HCT116 (cell line): ENCODE results near the gene MEGF10. TPM values are rescaled to one million over a fixed set of nuclear protein-coding genes. Genes with fewer than 3 reads are reported as not detected.

ENCODE experiments used
- ATAC-seq: fragments of 200-7000 bp; cut with Tn5 transposase; 2 replicates; pipeline ENCODE4 v1.9.1; 2020; ENCODE audit warnings: mild to moderate bottlenecking, moderate library complexity
- BruUV-seq: library from RNA; stranded (reverse); fragments of 400-500 nt; replicated peaks from 2 replicates; lab custom pipeline; 2021; lab: Mats Ljungman, UMichigan
- CTCF ChIA-PET: fragments of 300-600 bp; sonication (Branson Sonifier 250); formaldehyde crosslinking; loops from one replicate; lab custom pipeline; 2021; ENCODE audit warnings: antibody characterized with exemption; lab: Charles Lee
- POLR2A ChIA-PET: fragments of 300-600, 350-600 bp; sonication (Branson Sonifier 250); formaldehyde crosslinking; loops from one replicate; lab custom pipeline; 2021; ENCODE audit warnings: antibody characterized with exemption; lab: Charles Lee
- RAD21 ChIA-PET, 2 experiments: fragments of 300-600 bp; sonication (Branson Sonifier 250); formaldehyde crosslinking; loops; one replicate each; lab custom pipeline; 2023; ENCODE audit warnings: low total read pairs in 2 of 2; ENCODE audit not compliant: uncharacterized antibody in 2 of 2, unreplicated experiment in 2 of 2, low non-redundant PET in 1 of 2; lab: Charles Lee
- DNase-seq: peaks from one replicate; pipeline ENCODE4 v3.0.0-alpha.2; 2010; ENCODE audit warnings: low read depth, low spot score
- H2AFZ ChIP-seq: fragments of 200-600 bp; shearing (Covaris generic), sonication (generic); 2 replicates; pipeline ENCODE4 v1.6.1; 2017; ENCODE audit warnings: low read depth, mixed run types, mixed read lengths, antibody characterized with exemption, low read length; ENCODE audit not compliant: poor library complexity, severe bottlenecking
- H3K27ac ChIP-seq: 2 replicates; pipeline ENCODE4 v1.5.1; 2012; ENCODE audit warnings: low read depth, low read length
- H3K27me3 ChIP-seq: fragments of 200-600 bp; sonication (generic); 2 replicates; pipeline ENCODE4 v1.6.1; 2016; ENCODE audit warnings: mixed run types, low read length, mixed read lengths; ENCODE audit not compliant: insufficient read depth
- H3K36me3 ChIP-seq, 2 experiments: fragments of 200-500 bp in 1 of 2; fragments of 200-600 bp in 1 of 2; sonication (Bioruptor generic) in 1 of 2; sonication (generic) in 1 of 2; 2 replicates each; pipeline versions ENCODE4 v1.5.1 to v1.6.1; 2014 to 2016; ENCODE audit warnings: low read length in 2 of 2, inconsistent platforms in 1 of 2, mixed read lengths in 1 of 2, mixed run types in 1 of 2; ENCODE audit not compliant: insufficient read depth in 2 of 2, control insufficient read depth in 1 of 2
- H3K4me1 ChIP-seq, 2 experiments: fragments of 200-600 bp in 1 of 2; sonication (generic) in 1 of 2; 2 replicates each; pipeline versions ENCODE4 v1.5.1 to v1.6.1; 2012 to 2017; ENCODE audit warnings: low read length in 2 of 2, inconsistent platforms in 1 of 2, mild to moderate bottlenecking in 1 of 2, mixed read lengths in 1 of 2, mixed run types in 1 of 2, moderate library complexity in 1 of 2; ENCODE audit not compliant: insufficient read depth in 2 of 2, control insufficient read depth in 1 of 2
- H3K4me2 ChIP-seq: fragments of 200-600 bp; sonication (generic); 2 replicates; pipeline ENCODE4 v1.6.1; 2017; ENCODE audit warnings: mixed run types, low read length, mixed read lengths
- H3K4me3 ChIP-seq, 2 experiments: fragments of 200-600 bp in 1 of 2; sonication (generic) in 1 of 2; replicated peaks in 1 of 2; 2 replicates each; pipeline ENCODE4 v1.5.1; 2011 to 2016; ENCODE audit warnings: low read length in 2 of 2, control low read depth in 1 of 2, low read depth in 1 of 2, mild to moderate bottlenecking in 1 of 2, mixed read lengths in 1 of 2, mixed run types in 1 of 2
- H3K79me2 ChIP-seq: fragments of 200-600 bp; sonication (generic); 2 replicates; pipeline ENCODE4 v1.6.1; 2017; ENCODE audit warnings: mild to moderate bottlenecking, mixed run types, low read length, moderate library complexity, mixed read lengths; ENCODE audit not compliant: insufficient read depth
- H3K9ac ChIP-seq: fragments of 200-600 bp; sonication (generic); 2 replicates; pipeline ENCODE4 v1.6.1; 2016; ENCODE audit warnings: low read length, mixed read lengths
- H3K9me2 ChIP-seq: fragments of 200-600 bp; sonication (generic), shearing (Covaris generic); 2 replicates; pipeline ENCODE4 v1.6.1; 2017; ENCODE audit warnings: mixed run types, mild to moderate bottlenecking, moderate library complexity; ENCODE audit not compliant: insufficient read depth
- H3K9me3 ChIP-seq, 2 experiments: fragments of 200-500 bp in 1 of 2; fragments of 200-600 bp in 1 of 2; sonication (Bioruptor generic) in 1 of 2; sonication (generic) in 1 of 2; 2 replicates each; pipeline ENCODE4 v1.6.1; 2014 to 2017; ENCODE audit warnings: low read length in 2 of 2, mixed read lengths in 2 of 2, inconsistent platforms in 1 of 2, low read depth in 1 of 2, mild to moderate bottlenecking in 1 of 2, mixed run types in 1 of 2, moderate library complexity in 1 of 2; ENCODE audit not compliant: control insufficient read depth in 1 of 2, insufficient read depth in 1 of 2
- H4K20me1 ChIP-seq: fragments of 200-600 bp; sonication (generic), shearing (Covaris generic); 2 replicates; pipeline ENCODE4 v1.6.1; 2017; ENCODE audit warnings: mixed run types, mild to moderate bottlenecking, moderate library complexity; ENCODE audit not compliant: insufficient read depth
- ATF3 ChIP-seq: IDR thresholded peaks from 2 replicates; pipeline ENCODE4 v1.6.1; 2012
- CBX3 ChIP-seq: IDR thresholded peaks from 2 replicates; pipeline ENCODE4 v1.6.1; 2012; ENCODE audit warnings: low read depth
- CEBPB ChIP-seq: IDR thresholded peaks from 2 replicates; pipeline ENCODE4 v1.6.1; 2012; ENCODE audit warnings: low read depth
- EGR1 ChIP-seq: IDR thresholded peaks from 2 replicates; pipeline ENCODE4 v1.6.1; 2012; ENCODE audit warnings: low read depth
- ELF1 ChIP-seq: IDR thresholded peaks from 2 replicates; pipeline ENCODE4 v1.6.1; 2012; ENCODE audit warnings: low read depth, borderline replicate concordance
- EZH2phosphoT487 ChIP-seq: fragments of 200-600 bp; IDR thresholded peaks from 2 replicates; pipeline ENCODE4 v1.6.1; 2018; ENCODE audit warnings: antibody characterized with exemption, borderline replicate concordance
- FOSL1 ChIP-seq: IDR thresholded peaks from 2 replicates; pipeline ENCODE4 v1.6.1; 2012; ENCODE audit warnings: low read depth
- JUND ChIP-seq: IDR thresholded peaks from 2 replicates; pipeline ENCODE4 v1.6.1; 2012
- MAX ChIP-seq: IDR thresholded peaks from 2 replicates; pipeline ENCODE4 v1.6.1; 2012
- POLR2A ChIP-seq: IDR thresholded peaks from 2 replicates; pipeline ENCODE4 v1.7.0; 2011; ENCODE audit warnings: borderline replicate concordance; ENCODE audit not compliant: insufficient read depth, insufficient read length; ENCODE audit errors: extremely low read depth
- POLR2AphosphoS5 ChIP-seq: IDR thresholded peaks from 2 replicates; pipeline ENCODE4 v1.6.1; 2011; ENCODE audit warnings: mild to moderate bottlenecking, low read depth, low read length, moderate library complexity
- SIN3A ChIP-seq: IDR thresholded peaks from 2 replicates; pipeline ENCODE4 v1.6.1; 2012; ENCODE audit warnings: low read depth
- SRF ChIP-seq: IDR thresholded peaks from 2 replicates; pipeline ENCODE4 v1.6.1; 2012; ENCODE audit warnings: low read depth
- TCF7L2 ChIP-seq: IDR thresholded peaks from 2 replicates; pipeline ENCODE4 v1.7.0; 2011; ENCODE audit warnings: borderline replicate concordance, inconsistent platforms; ENCODE audit not compliant: insufficient read depth, insufficient read length; ENCODE audit errors: extremely low read depth
- YY1 ChIP-seq: IDR thresholded peaks from 2 replicates; pipeline ENCODE4 v1.6.1; 2011; ENCODE audit warnings: low read length, low read depth, moderate library complexity, mild to moderate bottlenecking; ENCODE audit not compliant: insufficient replicate concordance; ENCODE audit errors: extremely low read depth
- ZFX ChIP-seq: fragments of 450-650 bp; IDR thresholded peaks from 2 replicates; pipeline ENCODE4 v1.6.1; 2017
- ZNF274 ChIP-seq: fragments of 200-500 bp; sonication (Bioruptor generic); IDR thresholded peaks from 2 replicates; pipeline ENCODE4 v1.6.1; 2014; ENCODE audit warnings: mild to moderate bottlenecking, low read depth, low read length, inconsistent platforms
- intact Hi-C: fragments of 100-400 bp; cut with micrococcal nuclease; formaldehyde crosslinking; loops from 2 replicates; pipeline ENCODE4 v1.10.0; 2022
- total RNA-seq: library from RNA; stranded (reverse); gene quantifications from one replicate; pipeline ENCODE4 v1.2.1, GENCODE V29; 2021; ENCODE audit not compliant: unreplicated experiment
- TF ChIP-seq, protein P1 (sequence below), 3 experiments: fragments of 200-600 bp in 1 of 3; sonication (generic) in 1 of 3; IDR thresholded peaks in 2 of 3; conservative IDR thresholded peaks in 1 of 3; 2 replicates each; pipeline ENCODE4 v1.5.1; 2012 to 2017; ENCODE audit warnings: low read depth in 2 of 3, low read length in 2 of 3, antibody characterized with exemption in 1 of 3, borderline replicate concordance in 1 of 3, control low read depth in 1 of 3, mild to moderate bottlenecking in 1 of 3, mixed read lengths in 1 of 3, mixed run types in 1 of 3, moderate library complexity in 1 of 3; ENCODE audit not compliant: insufficient read depth in 1 of 3
- TF ChIP-seq, protein P2 (sequence below): IDR thresholded peaks from 2 replicates; pipeline ENCODE4 v1.6.1; 2012; ENCODE audit warnings: low read depth

Gene MEGF10
- total RNA-seq, 1 experiment from 2014 or later: 0.02 TPM

DNA sequence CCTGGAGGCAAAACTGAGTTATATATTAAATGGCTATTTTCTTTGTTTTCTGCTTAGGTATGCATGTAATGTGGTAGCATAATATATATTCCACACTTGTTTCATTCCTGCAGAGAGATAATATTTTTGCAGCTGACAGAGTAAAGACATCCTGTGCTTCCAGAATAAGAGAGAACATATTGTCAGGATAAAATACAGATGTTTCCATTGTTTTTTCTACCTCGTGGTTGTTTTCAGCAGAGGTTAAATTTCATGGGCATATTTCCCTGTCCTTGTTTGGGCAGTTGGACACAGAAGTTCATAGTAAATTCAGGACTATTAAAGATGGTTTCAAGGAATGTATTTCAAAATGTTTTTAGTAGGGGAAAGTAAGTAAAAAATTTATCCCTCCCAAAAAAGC, 47.6 kb upstream of the MEGF10 start:
- no peak for DNase-seq

More for the DNA sequence above, 47.6 kb upstream of the MEGF10 start:
- no TSS peak for BruUV-seq
- Histone ChIP-seq H3K9me3 (0 out of 4 replicates have a peak, but pooled peaks cover 0 to 4% of the 10 kb centered on the region in 2 experiments), H4K20me1 (no peaks in the 10 kb centered on the region), H3K27ac (no peak overlapping the region), H3K36me3 (no peaks in the 10 kb centered on the region), H3K9me2 (no peaks in the 10 kb centered on the region), H3K9ac (no peak overlapping the region), H3K4me1 (no peaks in the 10 kb centered on the region), H3K4me2 (no peak overlapping the region), H2AFZ (no peak overlapping the region), H3K79me2 (no peaks in the 10 kb centered on the region), H3K4me3 (no peak overlapping the region), H3K27me3 (no peaks in the 10 kb centered on the region)
- TF ChIP-seq ELF1 (no peak), CBX3 (no peak), SIN3A (no peak), POLR2AphosphoS5 (no peak), MAX (no peak), POLR2A (no peak), CEBPB (no peak), FOSL1 (no peak), ATF3 (no peak), ZFX (no peak), YY1 (no peak), TCF7L2 (no peak), EZH2phosphoT487 (no peak), ZNF274 (no peak), JUND (no peak), EGR1 (no peak), SRF (no peak)
- TF ChIP-seq, protein P1, sequence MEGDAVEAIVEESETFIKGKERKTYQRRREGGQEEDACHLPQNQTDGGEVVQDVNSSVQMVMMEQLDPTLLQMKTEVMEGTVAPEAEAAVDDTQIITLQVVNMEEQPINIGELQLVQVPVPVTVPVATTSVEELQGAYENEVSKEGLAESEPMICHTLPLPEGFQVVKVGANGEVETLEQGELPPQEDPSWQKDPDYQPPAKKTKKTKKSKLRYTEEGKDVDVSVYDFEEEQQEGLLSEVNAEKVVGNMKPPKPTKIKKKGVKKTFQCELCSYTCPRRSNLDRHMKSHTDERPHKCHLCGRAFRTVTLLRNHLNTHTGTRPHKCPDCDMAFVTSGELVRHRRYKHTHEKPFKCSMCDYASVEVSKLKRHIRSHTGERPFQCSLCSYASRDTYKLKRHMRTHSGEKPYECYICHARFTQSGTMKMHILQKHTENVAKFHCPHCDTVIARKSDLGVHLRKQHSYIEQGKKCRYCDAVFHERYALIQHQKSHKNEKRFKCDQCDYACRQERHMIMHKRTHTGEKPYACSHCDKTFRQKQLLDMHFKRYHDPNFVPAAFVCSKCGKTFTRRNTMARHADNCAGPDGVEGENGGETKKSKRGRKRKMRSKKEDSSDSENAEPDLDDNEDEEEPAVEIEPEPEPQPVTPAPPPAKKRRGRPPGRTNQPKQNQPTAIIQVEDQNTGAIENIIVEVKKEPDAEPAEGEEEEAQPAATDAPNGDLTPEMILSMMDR (IDR thresholded peaks at IDR 0.05 in 2 of 3, conservative IDR thresholded peaks at IDR 0.05 in 1 of 3; ENCODE audit: borderline replicate concordance in 1 of 3, insufficient read depth in 1 of 3, low read depth in 2 of 3, low read length in 2 of 3): no peak
- TF ChIP-seq, protein P2, sequence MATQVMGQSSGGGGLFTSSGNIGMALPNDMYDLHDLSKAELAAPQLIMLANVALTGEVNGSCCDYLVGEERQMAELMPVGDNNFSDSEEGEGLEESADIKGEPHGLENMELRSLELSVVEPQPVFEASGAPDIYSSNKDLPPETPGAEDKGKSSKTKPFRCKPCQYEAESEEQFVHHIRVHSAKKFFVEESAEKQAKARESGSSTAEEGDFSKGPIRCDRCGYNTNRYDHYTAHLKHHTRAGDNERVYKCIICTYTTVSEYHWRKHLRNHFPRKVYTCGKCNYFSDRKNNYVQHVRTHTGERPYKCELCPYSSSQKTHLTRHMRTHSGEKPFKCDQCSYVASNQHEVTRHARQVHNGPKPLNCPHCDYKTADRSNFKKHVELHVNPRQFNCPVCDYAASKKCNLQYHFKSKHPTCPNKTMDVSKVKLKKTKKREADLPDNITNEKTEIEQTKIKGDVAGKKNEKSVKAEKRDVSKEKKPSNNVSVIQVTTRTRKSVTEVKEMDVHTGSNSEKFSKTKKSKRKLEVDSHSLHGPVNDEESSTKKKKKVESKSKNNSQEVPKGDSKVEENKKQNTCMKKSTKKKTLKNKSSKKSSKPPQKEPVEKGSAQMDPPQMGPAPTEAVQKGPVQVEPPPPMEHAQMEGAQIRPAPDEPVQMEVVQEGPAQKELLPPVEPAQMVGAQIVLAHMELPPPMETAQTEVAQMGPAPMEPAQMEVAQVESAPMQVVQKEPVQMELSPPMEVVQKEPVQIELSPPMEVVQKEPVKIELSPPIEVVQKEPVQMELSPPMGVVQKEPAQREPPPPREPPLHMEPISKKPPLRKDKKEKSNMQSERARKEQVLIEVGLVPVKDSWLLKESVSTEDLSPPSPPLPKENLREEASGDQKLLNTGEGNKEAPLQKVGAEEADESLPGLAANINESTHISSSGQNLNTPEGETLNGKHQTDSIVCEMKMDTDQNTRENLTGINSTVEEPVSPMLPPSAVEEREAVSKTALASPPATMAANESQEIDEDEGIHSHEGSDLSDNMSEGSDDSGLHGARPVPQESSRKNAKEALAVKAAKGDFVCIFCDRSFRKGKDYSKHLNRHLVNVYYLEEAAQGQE: no peak
- RAD21 ChIA-PET: no interaction called here
- no peak for ATAC-seq
- POLR2A ChIA-PET: no interaction called here
- CTCF ChIA-PET: no interaction called here
- intact Hi-C loops: no loop called here
